ENCODE results near the gene RGMA.

DNA sequence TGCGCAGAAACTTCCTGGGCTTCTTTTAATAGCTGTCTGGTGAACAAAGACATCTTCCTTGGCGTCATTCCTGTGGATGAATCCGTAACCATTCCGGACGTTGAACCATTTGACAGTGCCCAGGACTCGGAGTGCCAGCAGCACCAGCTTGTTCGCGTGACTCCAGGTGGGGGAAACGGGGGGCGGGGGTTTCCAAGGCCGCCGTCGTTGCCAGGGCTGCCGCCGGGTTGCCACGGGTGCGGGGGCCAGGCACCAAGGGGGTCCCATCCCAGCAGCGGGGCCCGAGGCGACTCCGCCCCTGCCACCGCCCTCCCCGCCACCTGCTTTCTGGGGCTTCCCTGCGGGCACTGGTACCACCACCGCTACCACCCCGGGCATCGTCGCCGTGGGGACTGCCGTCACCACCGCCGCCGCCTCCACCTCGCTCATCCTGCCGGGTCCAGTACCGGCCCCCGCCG, 22.8 kb downstream of the RGMA start:
- TF ChIP-seq POLR2AphosphoS5 (IDR thresholded peaks at IDR 0.05) = no peak
- TF ChIP-seq, protein P1, sequence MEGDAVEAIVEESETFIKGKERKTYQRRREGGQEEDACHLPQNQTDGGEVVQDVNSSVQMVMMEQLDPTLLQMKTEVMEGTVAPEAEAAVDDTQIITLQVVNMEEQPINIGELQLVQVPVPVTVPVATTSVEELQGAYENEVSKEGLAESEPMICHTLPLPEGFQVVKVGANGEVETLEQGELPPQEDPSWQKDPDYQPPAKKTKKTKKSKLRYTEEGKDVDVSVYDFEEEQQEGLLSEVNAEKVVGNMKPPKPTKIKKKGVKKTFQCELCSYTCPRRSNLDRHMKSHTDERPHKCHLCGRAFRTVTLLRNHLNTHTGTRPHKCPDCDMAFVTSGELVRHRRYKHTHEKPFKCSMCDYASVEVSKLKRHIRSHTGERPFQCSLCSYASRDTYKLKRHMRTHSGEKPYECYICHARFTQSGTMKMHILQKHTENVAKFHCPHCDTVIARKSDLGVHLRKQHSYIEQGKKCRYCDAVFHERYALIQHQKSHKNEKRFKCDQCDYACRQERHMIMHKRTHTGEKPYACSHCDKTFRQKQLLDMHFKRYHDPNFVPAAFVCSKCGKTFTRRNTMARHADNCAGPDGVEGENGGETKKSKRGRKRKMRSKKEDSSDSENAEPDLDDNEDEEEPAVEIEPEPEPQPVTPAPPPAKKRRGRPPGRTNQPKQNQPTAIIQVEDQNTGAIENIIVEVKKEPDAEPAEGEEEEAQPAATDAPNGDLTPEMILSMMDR (IDR thresholded peaks at IDR 0.05) = no peak
